HG02610 (cell line): ENCODE data around the gene UTRN.

ENCODE experiments used
- ATAC-seq: cut with Tn5 transposase; IDR thresholded peaks from one replicate; pipeline ENCODE4 v1.9.1; 2021; ENCODE audit warnings: mild to moderate bottlenecking, moderate library complexity; ENCODE audit not compliant: unreplicated experiment

UTRN gene

GRCh38 chr6:144279484-144280150 is 5.5 kb upstream of the UTRN start:
- no peak for ATAC-seq

- no peak for ATAC-seq
Observed at GRCh38 chr6:144283646-144284477, 1.3 kb upstream of the UTRN start.

GRCh38 chr6:144284478-144284782 is 705 bp upstream of the UTRN start:
- ATAC-seq = no peak

GRCh38 chr6:144285548-144285797 is 338 bp downstream of the UTRN start:
- ATAC-seq = peak; percentile 9

GRCh38 chr6:144285798-144286502 is 815 bp downstream of the UTRN start:
- no peak for ATAC-seq

GRCh38 chr6:144286503-144287393 is 1.6 kb downstream of the UTRN start:
- no peak for ATAC-seq

- ATAC-seq = no peak
Observed at GRCh38 chr6:144289006-144289405, 3.9 kb downstream of the UTRN start.

- ATAC-seq = no peak
Observed at GRCh38 chr6:144292372-144292771, 7.2 kb downstream of the UTRN start.

GRCh38 chr6:144294016-144294415 is 8.9 kb downstream of the UTRN start:
- no peak for ATAC-seq

GRCh38 chr6:144295211-144295610 is 10.1 kb downstream of the UTRN start:
- ATAC-seq = no peak

GRCh38 chr6:144295981-144296767 is 11.0 kb downstream of the UTRN start:
- ATAC-seq = no peak

- no peak for ATAC-seq
Observed at GRCh38 chr6:144296973-144297372, 11.8 kb downstream of the UTRN start.

- ATAC-seq = no peak
Observed at GRCh38 chr6:144297511-144298100, 12.5 kb downstream of the UTRN start.

- ATAC-seq = no peak
Observed at GRCh38 chr6:144298194-144298593, 13.1 kb downstream of the UTRN start.

GRCh38 chr6:144298916-144299315 is 13.8 kb downstream of the UTRN start:
- no peak for ATAC-seq

- no peak for ATAC-seq
Observed at GRCh38 chr6:144302701-144303372, 17.7 kb downstream of the UTRN start.

- ATAC-seq = no peak
Observed at GRCh38 chr6:144304223-144304848, 19.2 kb downstream of the UTRN start.

GRCh38 chr6:144305567-144305966 is 20.4 kb downstream of the UTRN start:
- ATAC-seq = peak; percentile 24

- peak; percentile 95 for ATAC-seq
Observed at GRCh38 chr6:144305985-144306384, 20.9 kb downstream of the UTRN start.
